Prostate gland (tissue), 2 donors: ENCODE results near the gene SNAP29. TPM values are rescaled to one million over a fixed set of nuclear protein-coding genes. Genes with fewer than 3 reads are reported as not detected.

Source experiments
- DNase-seq: peaks from one replicate; pipeline ENCODE4 v3.0.0-alpha.2; 2019; ENCODE audit warnings: low spot score
- H3K27ac ChIP-seq, 2 donors: fragments of 200-600 bp; sonication (generic); 2 replicates each; pipeline ENCODE4 v1.5.1; 2017 to 2019
- H3K27me3 ChIP-seq: fragments of 200-600 bp; sonication (generic); replicated peaks from 2 replicates; pipeline ENCODE4 v1.5.1; 2019; ENCODE audit not compliant: insufficient read depth
- H3K36me3 ChIP-seq, 2 donors: fragments of 200-600 bp; sonication (generic); 1 replicate in 1 of 2; 2 replicates in 1 of 2; pipeline versions ENCODE4 v1.5.1 to v1.8.1; 2017 to 2019
- H3K4me1 ChIP-seq: fragments of 200-600 bp; sonication (generic); replicated peaks from 2 replicates; pipeline ENCODE4 v1.5.1; 2019
- H3K4me3 ChIP-seq, 2 donors: fragments of 200-600 bp; sonication (generic); 2 replicates each; pipeline ENCODE4 v1.5.1; 2017 to 2019
- H3K9me3 ChIP-seq: fragments of 200-600 bp; sonication (generic); 2 replicates; pipeline ENCODE4 v1.5.1; 2017
- POLR2A ChIP-seq: fragments of 450-650 bp; IDR thresholded peaks from one replicate; pipeline ENCODE4 v1.6.1; 2016; ENCODE audit warnings: antibody characterized with exemption, mild to moderate bottlenecking
- POLR2AphosphoS5 ChIP-seq: sonication (generic); formaldehyde crosslinking; IDR thresholded peaks from one replicate; pipeline ENCODE4 v1.6.1; 2017; ENCODE audit warnings: antibody characterized with exemption
- WGBS: methylation state at CpG from one replicate; pipeline ENCODE4 v1.1.5; 2018; 5-methylcytosine and 5-hydroxymethylcytosine counted together
- intact Hi-C: fragments of 100-400 bp; cut with DNase I; formaldehyde crosslinking; loops from one replicate; pipeline ENCODE4 v1.14.2; 2022
- total RNA-seq, 2 donors: library from RNA; depleted of rRNA; stranded (reverse); fragments of >200 nt; gene quantifications; one replicate each; pipeline ENCODE4 v1.1.0, GENCODE V29; 2016
- TF ChIP-seq, protein P1 (sequence below), 4 experiments: fragments of 200-600 bp in 2 of 4; fragments of 450-650 bp in 2 of 4; sonication (generic) in 2 of 4; IDR thresholded peaks; 1 replicate in 3 of 4; 2 replicates in 1 of 4; pipeline ENCODE4 v1.5.1; 2016 to 2019; ENCODE audit warnings: antibody characterized with exemption in 4 of 4, mild to moderate bottlenecking in 2 of 4, moderate library complexity in 2 of 4

Gene SNAP29
- total RNA-seq, 2 donors from 2014 or later, result 19.1 to 24.1 TPM

DNA sequence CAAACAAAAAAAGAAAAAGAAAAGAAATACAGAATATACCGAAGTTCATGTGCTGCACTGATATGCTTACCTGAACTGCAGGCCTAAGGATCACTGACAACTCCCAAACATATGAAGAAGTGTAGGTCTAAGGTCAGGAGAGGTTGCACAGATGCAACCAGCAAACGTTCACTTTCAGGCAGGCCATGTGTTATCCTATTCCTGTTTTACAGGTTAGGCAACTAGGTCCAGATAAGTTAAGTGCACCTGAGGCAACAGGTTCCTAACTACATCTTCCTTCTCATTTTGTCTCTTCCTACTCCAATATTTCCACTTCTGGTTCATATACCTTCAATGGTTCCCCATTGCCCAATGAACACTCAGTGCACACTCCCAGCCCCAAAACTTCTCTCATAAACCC lies 15.3 kb upstream of the SNAP29 start:
- Histone ChIP-seq H3K27ac (no peak overlapping the region), H3K27me3 (no peaks in the 10 kb centered on the region), H3K4me3 (no peak overlapping the region), H3K4me1 (no peaks in the 10 kb centered on the region), H3K9me3 (no peaks in the 10 kb centered on the region), H3K36me3 (no peaks in the 10 kb centered on the region)
- 10% methylated on average over 2 of the region's 2 CpGs for WGBS
- TF ChIP-seq POLR2AphosphoS5 (no peak), POLR2A (no peak)
- TF ChIP-seq, protein P1, sequence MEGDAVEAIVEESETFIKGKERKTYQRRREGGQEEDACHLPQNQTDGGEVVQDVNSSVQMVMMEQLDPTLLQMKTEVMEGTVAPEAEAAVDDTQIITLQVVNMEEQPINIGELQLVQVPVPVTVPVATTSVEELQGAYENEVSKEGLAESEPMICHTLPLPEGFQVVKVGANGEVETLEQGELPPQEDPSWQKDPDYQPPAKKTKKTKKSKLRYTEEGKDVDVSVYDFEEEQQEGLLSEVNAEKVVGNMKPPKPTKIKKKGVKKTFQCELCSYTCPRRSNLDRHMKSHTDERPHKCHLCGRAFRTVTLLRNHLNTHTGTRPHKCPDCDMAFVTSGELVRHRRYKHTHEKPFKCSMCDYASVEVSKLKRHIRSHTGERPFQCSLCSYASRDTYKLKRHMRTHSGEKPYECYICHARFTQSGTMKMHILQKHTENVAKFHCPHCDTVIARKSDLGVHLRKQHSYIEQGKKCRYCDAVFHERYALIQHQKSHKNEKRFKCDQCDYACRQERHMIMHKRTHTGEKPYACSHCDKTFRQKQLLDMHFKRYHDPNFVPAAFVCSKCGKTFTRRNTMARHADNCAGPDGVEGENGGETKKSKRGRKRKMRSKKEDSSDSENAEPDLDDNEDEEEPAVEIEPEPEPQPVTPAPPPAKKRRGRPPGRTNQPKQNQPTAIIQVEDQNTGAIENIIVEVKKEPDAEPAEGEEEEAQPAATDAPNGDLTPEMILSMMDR (IDR thresholded peaks at IDR 0.05), result no peak
- no peak for DNase-seq
- intact Hi-C loops, result no loop called here

DNA sequence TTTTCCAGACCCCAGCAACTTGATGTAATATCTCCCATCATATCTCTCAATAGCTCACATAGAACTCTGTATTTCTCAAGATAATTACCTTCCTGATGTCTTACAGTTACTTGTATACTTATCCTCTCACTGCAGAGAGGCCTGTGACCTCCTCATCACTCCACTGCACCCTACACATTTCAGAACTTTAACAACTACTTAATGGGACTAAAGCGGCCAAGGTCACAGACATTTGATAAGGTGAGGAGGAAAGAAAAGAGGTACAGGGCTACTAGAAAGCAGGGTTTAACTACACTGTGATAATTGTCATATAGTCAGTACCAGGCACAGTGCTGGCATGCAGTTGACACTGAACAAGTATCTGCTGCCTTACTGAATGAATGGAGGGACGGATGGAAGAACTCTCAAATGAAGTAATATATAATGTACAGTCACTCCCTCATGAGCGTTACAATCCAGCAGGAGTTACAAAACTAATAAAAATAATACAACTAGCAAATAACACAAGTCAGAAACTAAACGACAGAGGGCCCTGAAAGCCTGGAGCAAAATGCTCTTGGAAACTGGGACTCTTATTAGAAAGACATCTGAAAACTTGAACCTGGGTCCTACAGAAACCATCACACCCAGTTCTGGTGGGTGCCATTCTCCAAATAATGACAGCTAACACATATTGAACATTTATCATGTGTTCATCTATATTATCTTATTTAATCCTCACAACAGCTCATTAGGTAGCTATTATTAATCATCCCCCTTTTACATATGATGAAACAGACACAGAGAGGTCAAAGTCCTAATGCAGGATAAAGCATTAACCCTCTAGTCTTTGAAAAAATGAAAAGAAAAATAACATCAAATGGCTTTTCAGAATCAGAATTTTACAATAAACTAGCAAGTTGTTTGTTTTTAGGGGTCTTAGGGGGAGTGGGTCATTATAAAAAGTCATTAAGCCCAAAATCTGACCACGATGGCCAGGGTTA lies 14.5 kb upstream of the SNAP29 start:
- no peaks in the 10 kb centered on the region for H3K36me3 ChIP-seq
- 83% methylated on average over 5 of the region's 5 CpGs for WGBS
- no peaks in the 10 kb centered on the region for H3K9me3 ChIP-seq
- no peak overlapping the region for H3K27ac ChIP-seq
- TF ChIP-seq POLR2A (no peak), POLR2AphosphoS5 (no peak)
- TF ChIP-seq, protein P1 (IDR thresholded peaks at IDR 0.05), result no peak
- H3K27me3 ChIP-seq, result no peaks in the 10 kb centered on the region
- intact Hi-C loops, result no loop called here
- no peak for DNase-seq
- H3K4me3 ChIP-seq, result no peak overlapping the region
- no peaks in the 10 kb centered on the region for H3K4me1 ChIP-seq

GRCh38 chr22:20847318-20847822 lies 11.4 kb upstream of the SNAP29 start:
- TF ChIP-seq, protein P1 (IDR thresholded peaks at IDR 0.05), result no peak
- TF ChIP-seq POLR2AphosphoS5, result no peak
- TF ChIP-seq POLR2A, result no peak
- Histone ChIP-seq H3K4me3 (no peak overlapping the region), H3K27me3 (no peaks in the 10 kb centered on the region), H3K9me3 (no peaks in the 10 kb centered on the region), H3K36me3 (no peaks in the 10 kb centered on the region), H3K27ac (no peak overlapping the region), H3K4me1 (no peaks in the 10 kb centered on the region)
- DNase-seq, result no peak
- intact Hi-C loops, result no loop called here
- 93% methylated on average over 2 of the region's 2 CpGs for WGBS

- TF ChIP-seq, protein P1 (IDR thresholded peaks at IDR 0.05), result no peak
- TF ChIP-seq POLR2AphosphoS5 (no peak), POLR2A (no peak)
- no peaks in the 10 kb centered on the region for H3K9me3 ChIP-seq
- H3K36me3 ChIP-seq, result no peaks in the 10 kb centered on the region
- H3K4me3 ChIP-seq, result no peak overlapping the region
- 54% methylated on average over 4 of the region's 4 CpGs for WGBS
- no peak for DNase-seq
- H3K4me1 ChIP-seq, result peaks cover 4% of the 10 kb centered on the region
- intact Hi-C loops, result no loop called here
- H3K27ac ChIP-seq, result no peak overlapping the region
- H3K27me3 ChIP-seq, result no peaks in the 10 kb centered on the region
Measured at GRCh38 chr22:20852076-20852475, 6.7 kb upstream of the SNAP29 start.
